ENCODE results near the gene ODF2L. TPM values are rescaled to one million over a fixed set of nuclear protein-coding genes. Genes with fewer than 3 reads are reported as not detected.

The ODF2L gene
- polyA plus RNA-seq, 1 experiment: 25.6 TPM

DNA sequence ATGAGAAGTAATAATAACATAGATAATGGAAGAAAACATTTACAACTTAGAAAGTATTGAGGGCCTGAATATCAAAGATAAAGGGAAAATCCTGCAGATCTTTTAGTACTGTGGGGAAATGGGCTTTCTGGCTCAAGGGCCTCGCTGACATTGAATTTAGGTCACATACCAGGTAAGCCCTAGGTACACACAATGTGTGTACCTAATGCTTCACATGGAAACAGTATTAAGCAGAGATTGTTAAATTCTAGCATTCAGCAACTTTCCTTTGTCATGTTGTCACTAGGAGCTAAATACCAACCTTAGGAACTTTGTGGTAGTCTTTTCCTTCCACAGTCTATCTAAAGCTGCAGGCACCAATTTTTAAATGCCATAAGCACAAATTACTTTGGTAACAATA is 49.7 kb downstream of the ODF2L start:
- no peaks in the 10 kb centered on the region for H3K27me3 ChIP-seq (ENCODE audit: control insufficient read depth, insufficient read depth, low read length)
- no peaks in the 10 kb centered on the region for H3K9me3 ChIP-seq (ENCODE audit: control insufficient read depth, insufficient read depth, low read length)
- DNase-seq (ENCODE audit: low read depth, low spot score): no peak
- ChIA-PET CTCF (no interaction called here), POLR2A (no interaction called here)
- TF ChIP-seq, protein P1, sequence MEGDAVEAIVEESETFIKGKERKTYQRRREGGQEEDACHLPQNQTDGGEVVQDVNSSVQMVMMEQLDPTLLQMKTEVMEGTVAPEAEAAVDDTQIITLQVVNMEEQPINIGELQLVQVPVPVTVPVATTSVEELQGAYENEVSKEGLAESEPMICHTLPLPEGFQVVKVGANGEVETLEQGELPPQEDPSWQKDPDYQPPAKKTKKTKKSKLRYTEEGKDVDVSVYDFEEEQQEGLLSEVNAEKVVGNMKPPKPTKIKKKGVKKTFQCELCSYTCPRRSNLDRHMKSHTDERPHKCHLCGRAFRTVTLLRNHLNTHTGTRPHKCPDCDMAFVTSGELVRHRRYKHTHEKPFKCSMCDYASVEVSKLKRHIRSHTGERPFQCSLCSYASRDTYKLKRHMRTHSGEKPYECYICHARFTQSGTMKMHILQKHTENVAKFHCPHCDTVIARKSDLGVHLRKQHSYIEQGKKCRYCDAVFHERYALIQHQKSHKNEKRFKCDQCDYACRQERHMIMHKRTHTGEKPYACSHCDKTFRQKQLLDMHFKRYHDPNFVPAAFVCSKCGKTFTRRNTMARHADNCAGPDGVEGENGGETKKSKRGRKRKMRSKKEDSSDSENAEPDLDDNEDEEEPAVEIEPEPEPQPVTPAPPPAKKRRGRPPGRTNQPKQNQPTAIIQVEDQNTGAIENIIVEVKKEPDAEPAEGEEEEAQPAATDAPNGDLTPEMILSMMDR (IDR thresholded peaks at IDR 0.05; ENCODE audit: low read depth, low read length): no peak
- H3K27ac ChIP-seq (ENCODE audit: low read depth, low read length): no peak overlapping the region
- no peak overlapping the region for H3K4me3 ChIP-seq (ENCODE audit: low read depth, low read length)

DNA sequence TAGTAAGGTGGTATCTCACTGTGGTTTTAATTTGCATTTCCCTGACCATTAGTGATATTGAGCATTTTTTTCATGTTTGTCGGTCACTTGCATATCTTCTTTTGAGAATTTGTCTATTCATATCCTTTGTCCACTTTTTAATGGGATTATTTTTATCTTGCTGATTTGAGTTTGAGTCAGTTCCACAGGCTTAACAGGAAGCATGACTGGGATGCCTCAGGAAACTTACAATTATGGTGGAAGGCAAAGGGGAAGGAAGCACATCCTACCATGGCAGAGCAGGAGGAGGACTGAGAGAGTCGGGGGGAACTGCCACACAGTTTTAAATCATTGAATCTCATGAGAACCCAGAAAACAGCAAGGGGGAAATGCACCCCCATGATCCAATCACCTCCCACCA is 51.1 kb downstream of the ODF2L start:
- DNase-seq (ENCODE audit: low read depth, low spot score): no peak
- H3K4me3 ChIP-seq (ENCODE audit: low read depth, low read length): no peak overlapping the region
- no peak overlapping the region for H3K27ac ChIP-seq (ENCODE audit: low read depth, low read length)
- POLR2A ChIA-PET: no interaction called here
- no peaks in the 10 kb centered on the region for H3K27me3 ChIP-seq (ENCODE audit: control insufficient read depth, insufficient read depth, low read length)
- H3K9me3 ChIP-seq (ENCODE audit: control insufficient read depth, insufficient read depth, low read length): no peaks in the 10 kb centered on the region
- TF ChIP-seq, protein P1 (IDR thresholded peaks at IDR 0.05; ENCODE audit: low read depth, low read length): no peak
- CTCF ChIA-PET: no interaction called here

DNA sequence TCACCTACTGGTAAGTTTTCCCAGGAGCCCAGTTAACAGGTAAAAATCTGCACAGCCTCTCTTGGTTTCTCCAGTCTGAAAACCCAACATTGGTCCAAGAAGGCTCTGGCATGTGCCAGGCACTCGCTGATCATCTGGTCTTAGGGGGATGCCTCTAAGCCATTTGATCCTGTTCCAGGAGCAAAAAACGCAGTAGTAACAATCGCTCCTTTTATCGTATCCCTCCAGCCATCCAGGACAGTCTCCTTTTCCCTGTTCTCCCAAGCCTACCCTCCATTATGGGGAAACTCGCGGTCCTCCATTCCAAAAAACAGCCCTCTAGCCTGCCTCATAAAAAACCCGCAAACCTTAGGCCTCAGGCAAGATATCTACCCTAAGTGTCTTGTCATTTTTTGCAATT is 56.2 kb downstream of the ODF2L start:
- ChIA-PET POLR2A (no interaction called here), CTCF (no interaction called here)
- Histone ChIP-seq H3K4me3 (ENCODE audit: low read depth, low read length) (no peak overlapping the region), H3K27ac (ENCODE audit: low read depth, low read length) (no peak overlapping the region), H3K27me3 (ENCODE audit: control insufficient read depth, insufficient read depth, low read length) (no peaks in the 10 kb centered on the region), H3K9me3 (ENCODE audit: control insufficient read depth, insufficient read depth, low read length) (no peaks in the 10 kb centered on the region)
- TF ChIP-seq, protein P1 (IDR thresholded peaks at IDR 0.05; ENCODE audit: low read depth, low read length): no peak
- no peak for DNase-seq (ENCODE audit: low read depth, low spot score)

DNA sequence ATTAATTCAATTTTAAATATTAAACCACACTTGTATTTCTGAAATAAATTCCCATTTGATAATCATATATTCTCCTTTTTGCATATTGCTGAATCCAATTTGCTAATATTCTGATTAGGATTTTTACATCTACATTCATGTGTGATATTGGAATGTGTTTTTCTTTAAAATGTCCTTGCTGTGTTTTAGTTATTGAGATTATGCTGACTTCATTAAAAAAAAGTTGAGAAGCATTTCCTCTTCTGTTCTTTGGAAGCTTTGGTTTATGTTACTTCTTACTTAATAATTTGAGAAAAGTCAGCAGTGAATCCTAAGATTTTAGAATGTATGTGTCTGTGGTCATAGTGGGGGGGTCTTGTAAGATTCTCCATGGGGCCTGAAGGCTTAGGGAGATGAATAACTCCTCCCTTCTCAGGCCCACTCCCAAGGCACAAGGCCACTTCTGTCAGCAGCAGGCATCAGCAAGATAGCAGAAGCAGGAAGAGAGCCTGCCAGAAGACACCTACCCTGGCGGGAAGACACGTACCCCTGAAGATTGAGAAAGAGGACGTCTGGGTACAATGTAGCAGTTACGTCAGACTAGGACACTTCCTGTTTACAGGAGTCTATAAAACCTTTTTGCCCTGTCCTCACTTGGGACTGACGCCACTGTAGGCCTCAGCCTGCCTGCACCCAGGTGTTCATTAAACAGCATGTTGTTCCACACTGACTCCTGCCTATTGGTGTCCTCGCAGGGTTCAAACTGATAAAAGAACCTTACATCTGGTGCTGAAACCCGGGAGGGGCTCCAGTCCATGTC is 56.9 kb downstream of the ODF2L start:
- no peak for DNase-seq (ENCODE audit: low read depth, low spot score)
- TF ChIP-seq, protein P1 (IDR thresholded peaks at IDR 0.05; ENCODE audit: low read depth, low read length): no peak
- no peaks in the 10 kb centered on the region for H3K27me3 ChIP-seq (ENCODE audit: control insufficient read depth, insufficient read depth, low read length)
- H3K27ac ChIP-seq (ENCODE audit: low read depth, low read length): no peak overlapping the region
- H3K4me3 ChIP-seq (ENCODE audit: low read depth, low read length): no peak overlapping the region
- ChIA-PET CTCF (no interaction called here), POLR2A (no interaction called here)
- H3K9me3 ChIP-seq (ENCODE audit: control insufficient read depth, insufficient read depth, low read length): no peaks in the 10 kb centered on the region

DNA sequence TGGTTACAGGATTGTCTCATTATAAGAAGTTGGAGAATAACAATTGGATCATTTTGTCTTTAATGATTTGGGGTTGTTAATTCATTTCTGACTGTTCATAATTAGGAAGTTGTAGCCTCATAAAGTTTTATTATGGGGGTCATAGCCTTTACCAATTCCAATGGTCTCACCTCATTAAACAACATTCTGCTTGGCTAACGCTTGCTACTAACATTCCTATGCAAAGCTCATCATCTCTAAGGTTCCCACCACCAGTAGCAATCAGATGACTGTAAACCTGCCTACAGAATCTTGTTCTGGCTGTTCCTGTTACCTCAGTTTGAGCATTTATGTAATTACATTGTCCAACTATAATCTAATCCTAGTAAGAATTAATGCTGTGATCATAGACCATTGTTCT is 60.2 kb downstream of the ODF2L start:
- Histone ChIP-seq H3K27ac (ENCODE audit: low read depth, low read length) (no peak overlapping the region), H3K9me3 (ENCODE audit: control insufficient read depth, insufficient read depth, low read length) (no peaks in the 10 kb centered on the region), H3K4me3 (ENCODE audit: low read depth, low read length) (no peak overlapping the region), H3K27me3 (ENCODE audit: control insufficient read depth, insufficient read depth, low read length) (no peaks in the 10 kb centered on the region)
- TF ChIP-seq, protein P1 (IDR thresholded peaks at IDR 0.05; ENCODE audit: low read depth, low read length): no peak
- ChIA-PET POLR2A (no interaction called here), CTCF (interaction anchor here (0.6 kb wide), 1 partner anchor 761 kb away, joined by 3 read pairs; no protein-coding TSS in a partner anchor)
- DNase-seq (ENCODE audit: low read depth, low spot score): no peak

Data from AG04450 (cell line).